Posterior vena cava (tissue), 2 donors: ENCODE data around the gene FBXO27. TPM values are rescaled to one million over a fixed set of nuclear protein-coding genes. Genes with fewer than 3 reads are reported as not detected.

ENCODE experiments used
- DNase-seq: peaks from one replicate; pipeline ENCODE4 v3.0.0-alpha.2; 2020; ENCODE audit warnings: low spot score
- intact Hi-C, 2 donors: fragments of 100-400 bp; cut with DNase I; formaldehyde crosslinking; loops; one replicate each; pipeline versions ENCODE4 v1.14.1 to v1.14.2; 2022 to 2023
- total RNA-seq, 2 donors: library from RNA; stranded (reverse); fragmentation: NEBNext Ultra II Directional; extraction: Animal tissue kit (Norgen Biotek cat#: 25700); gene quantifications; one replicate each; pipeline ENCODE4 v1.2.1, GENCODE V29; 2021
- donor health status: DM: yes; HTN: yes; CAD: no.
- donor health status: DM: yes; HTN: yes; CAD: no.

Gene FBXO27
- total RNA-seq, 2 donors from 2014 or later, result 8.5 to 10.0 TPM

DNA sequence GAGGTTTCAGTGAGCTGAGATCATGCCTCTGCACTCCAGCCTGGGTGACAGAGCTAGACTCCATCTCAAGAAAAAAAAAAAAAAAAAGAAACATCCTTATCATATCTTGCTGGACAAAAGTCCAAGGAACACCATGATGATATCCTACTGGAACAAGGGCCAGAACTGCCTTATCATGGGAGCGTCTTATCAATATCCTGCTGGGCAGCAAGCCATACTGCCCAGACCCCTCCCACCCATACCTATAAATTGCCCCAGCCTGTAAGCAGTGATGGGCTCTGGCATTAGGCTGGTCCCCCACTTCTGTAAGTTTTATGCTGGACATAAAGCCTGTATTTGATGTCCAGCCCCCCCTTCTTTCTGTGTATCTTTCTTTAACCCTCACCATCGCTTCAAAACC lies 14.7 kb upstream of the FBXO27 start:
- no peak for DNase-seq
- intact Hi-C loops, result no loop called here

- intact Hi-C loops, result no loop called here
Observed at GRCh38 chr19:39046037-39046821, 13.9 kb upstream of the FBXO27 start.

GRCh38 chr19:39045506-39045905 lies 13.2 kb upstream of the FBXO27 start:
- intact Hi-C loops, result no loop called here
- no peak for DNase-seq

More at GRCh38 chr19:39046037-39046821, 13.9 kb upstream of the FBXO27 start:
- DNase-seq, result no peak

- no peak for DNase-seq
Observed at GRCh38 chr19:39038098-39038497, 5.7 kb upstream of the FBXO27 start.

GRCh38 chr19:39037194-39037593 lies 4.8 kb upstream of the FBXO27 start:
- intact Hi-C loops, result no loop called here
- DNase-seq, result no peak

More at GRCh38 chr19:39038098-39038497, 5.7 kb upstream of the FBXO27 start:
- intact Hi-C loops, result no loop called here

DNA sequence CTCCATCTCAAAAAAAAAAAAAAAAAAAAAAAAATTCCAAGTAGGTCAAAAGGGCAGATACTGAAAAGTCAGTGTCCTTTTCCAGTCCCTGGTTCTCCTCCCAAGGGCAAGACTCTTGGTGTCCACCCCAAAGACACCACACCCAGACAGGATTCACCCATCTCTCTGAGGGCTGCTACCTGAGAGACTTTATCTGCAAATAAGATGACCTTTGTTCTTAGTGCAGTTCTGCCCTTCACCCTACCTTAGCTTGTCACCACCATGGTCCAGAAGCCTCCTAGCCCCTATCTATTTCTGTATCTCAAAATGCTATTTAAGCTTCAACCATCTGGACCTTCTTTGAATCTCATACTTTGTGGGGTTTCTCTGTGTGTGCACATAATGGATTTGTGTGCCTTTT lies 4.2 kb upstream of the FBXO27 start:
- no peak for DNase-seq
- intact Hi-C loops, result no loop called here

GRCh38 chr19:39031368-39032062 lies 834 bp downstream of the FBXO27 start:
- peak; percentile 94 for DNase-seq
- intact Hi-C loops, result loop anchor here (5.0 kb wide), 2 partner anchors 54 to 1241 kb away; partner anchors contain the start of gene FBXO17 (in 1 of the 2)

- intact Hi-C loops, result loop anchor here (5.0 kb wide), 2 partner anchors 54 to 1241 kb away; partner anchors contain the start of gene FBXO17 (in 1 of the 2)
Observed at GRCh38 chr19:39030854-39031367, 1.4 kb downstream of the FBXO27 start.

GRCh38 chr19:39024875-39025641 lies 7.3 kb downstream of the FBXO27 start:
- intact Hi-C loops, result no loop called here

More at GRCh38 chr19:39030854-39031367, 1.4 kb downstream of the FBXO27 start:
- DNase-seq, result no peak

DNA sequence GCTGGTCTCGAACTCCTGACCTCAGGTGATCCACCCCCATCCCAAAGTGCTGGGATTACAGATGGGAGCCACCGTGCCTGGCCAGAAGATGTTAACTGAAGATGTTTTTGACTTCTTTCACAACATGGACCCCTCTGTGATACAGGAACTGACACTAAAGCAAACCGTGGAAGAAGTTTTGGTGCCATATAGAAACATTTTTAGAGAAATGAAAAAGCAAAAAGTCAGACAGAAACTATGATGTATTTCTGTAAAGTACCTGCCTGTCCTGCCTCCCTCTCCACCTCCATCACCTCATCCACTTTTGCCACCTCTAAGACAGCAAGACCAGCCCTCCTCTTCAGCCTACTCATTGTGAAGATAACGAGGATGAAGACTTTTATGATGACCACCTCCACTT lies 11.3 kb downstream of the FBXO27 start:
- DNase-seq, result no peak
- intact Hi-C loops, result no loop called here

More at GRCh38 chr19:39024875-39025641, 7.3 kb downstream of the FBXO27 start:
- DNase-seq, result no peak

DNA sequence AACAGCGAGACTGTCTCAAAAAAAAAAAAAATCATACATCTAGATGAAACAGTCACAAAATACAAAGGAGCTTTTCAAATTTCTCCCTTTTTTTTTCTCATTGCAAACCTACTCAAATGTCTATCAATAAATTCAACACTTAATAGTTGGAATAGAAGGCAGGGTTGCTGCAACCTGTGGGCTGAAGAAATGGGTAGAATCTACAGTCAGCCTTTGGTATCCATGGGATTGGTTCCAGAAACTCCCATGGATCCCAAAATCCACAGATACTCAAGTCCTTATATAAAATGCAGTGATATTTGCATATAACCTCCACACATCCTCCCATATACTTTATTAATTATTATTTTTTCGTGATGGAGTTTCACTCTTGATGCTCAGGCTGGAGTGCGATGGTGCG lies 14.7 kb downstream of the FBXO27 start:
- no peak for DNase-seq

DNA sequence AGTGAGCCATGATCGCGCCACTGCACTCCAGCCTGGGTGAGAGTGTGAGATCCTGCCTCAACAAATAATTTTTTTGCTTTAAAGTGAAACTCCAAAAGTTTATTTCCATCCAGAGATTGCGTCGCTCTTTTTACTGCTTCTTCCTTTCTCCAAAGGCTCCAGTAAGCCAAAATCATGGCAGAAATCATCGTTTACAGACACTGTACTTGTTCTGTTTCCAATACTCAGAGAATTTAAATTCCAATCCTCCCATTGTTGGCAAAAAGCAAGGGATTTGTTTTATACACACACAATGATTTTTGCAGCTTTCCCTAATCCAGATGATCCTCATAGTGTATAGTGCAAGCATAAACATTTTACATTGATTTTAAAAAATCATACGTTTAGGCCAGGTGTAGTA lies 15.3 kb downstream of the FBXO27 start:
- no peak for DNase-seq
- intact Hi-C loops, result no loop called here

More for the DNA sequence above, 14.7 kb downstream of the FBXO27 start:
- intact Hi-C loops, result no loop called here

- no peak for DNase-seq
- intact Hi-C loops, result no loop called here
Observed at GRCh38 chr19:39014037-39014436, 18.3 kb downstream of the FBXO27 start.

GRCh38 chr19:39009001-39009400 lies 23.3 kb downstream of the FBXO27 start:
- intact Hi-C loops, result no loop called here
- DNase-seq, result no peak

GRCh38 chr19:39008137-39008536 lies 24.2 kb downstream of the FBXO27 start:
- intact Hi-C loops, result no loop called here
- no peak for DNase-seq

- no peak for DNase-seq
- intact Hi-C loops, result no loop called here
Observed at GRCh38 chr19:39007096-39007495, 25.3 kb downstream of the FBXO27 start.

- DNase-seq, result no peak
- intact Hi-C loops, result no loop called here
Observed at GRCh38 chr19:39004403-39004802, 27.9 kb downstream of the FBXO27 start.

DNA sequence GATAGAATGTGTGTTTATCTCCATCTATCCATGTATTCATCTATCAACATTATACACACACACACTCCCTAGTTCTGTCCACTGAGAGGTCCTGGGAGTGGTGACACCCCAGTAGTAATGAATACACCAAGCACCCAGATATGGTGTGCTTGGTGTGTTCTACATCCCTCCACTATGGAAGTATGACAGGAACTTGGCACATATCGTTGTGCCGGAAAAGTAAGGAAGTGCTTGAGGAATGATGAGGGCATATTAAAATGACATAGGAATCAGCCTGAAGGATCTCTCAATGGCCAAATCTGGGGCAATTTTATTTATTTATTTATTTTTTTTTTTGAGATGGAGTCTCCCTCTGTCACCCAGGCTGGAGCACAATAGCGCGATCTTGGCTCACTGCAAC lies 28.6 kb downstream of the FBXO27 start:
- intact Hi-C loops, result no loop called here
- DNase-seq, result no peak

DNA sequence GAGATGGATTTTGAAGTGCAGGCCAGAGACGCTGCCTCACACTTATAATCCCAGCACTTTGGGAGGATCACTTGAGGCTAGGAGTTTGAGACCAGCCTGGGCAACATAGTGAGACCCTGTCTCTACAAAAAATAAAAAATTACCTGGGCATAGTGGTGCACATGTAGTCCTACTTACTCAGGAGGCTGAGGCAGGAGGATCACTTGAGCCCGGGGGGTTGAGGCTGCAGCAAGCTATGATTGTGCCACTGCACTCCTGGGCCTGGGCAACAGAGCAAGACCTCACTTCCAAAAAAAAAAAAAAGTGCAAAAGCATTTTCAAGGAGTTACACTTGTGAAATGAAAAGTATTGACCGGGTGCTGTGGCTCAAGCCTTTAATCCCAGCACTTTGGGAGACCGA lies 29.2 kb downstream of the FBXO27 start:
- DNase-seq, result no peak
- intact Hi-C loops, result no loop called here

DNA sequence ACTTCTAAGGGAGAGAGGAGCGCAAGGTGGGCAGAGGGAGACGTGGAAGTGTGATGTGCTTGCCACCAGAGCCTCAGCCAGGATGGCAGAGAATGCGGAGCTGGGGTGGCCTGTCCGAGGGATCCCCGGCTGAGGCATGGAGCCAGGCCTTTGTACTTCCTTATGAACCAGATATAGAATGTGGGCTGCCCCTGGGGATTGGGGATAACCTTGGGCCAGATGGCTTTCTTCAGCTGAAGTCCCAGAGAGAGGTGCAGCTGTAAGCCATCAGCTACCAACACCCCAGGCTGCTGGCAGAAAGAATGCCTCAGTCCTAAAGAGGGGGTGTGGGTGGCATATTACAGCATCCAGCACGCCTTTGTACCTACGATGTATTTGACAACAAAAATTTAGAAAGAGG lies 31.3 kb downstream of the FBXO27 start:
- no peak for DNase-seq
- intact Hi-C loops, result no loop called here
